Measurements from ENCODE around the gene KCNK6. TPM values are rescaled to one million over a fixed set of nuclear protein-coding genes. Genes with fewer than 3 reads are reported as not detected.

KCNK6 gene
- total and polyA plus RNA-seq, 10 of the 15 experiments (the other 5 are each of a cell fraction or from before 2014, with no cell fraction given): 0.04 to 1.4 (median 1.1) TPM

Small RNA genes lying within 50 kb of the gene (small RNA-seq; reads per million reads assigned to genes)
- gene RF00019: not detected

Other genes starting within 250 kb of the KCNK6 start
Only the 7 nearest of the 12 such genes appear.
- gene PPP1R14A, start 63.5 kb upstream of the KCNK6 start, total RNA-seq (2014; rRNA removed): not detected in 2 replicates
- gene PPP1R14A, start 63.5 kb upstream of the KCNK6 start, total RNA-seq (2014; rRNA removed; fragmentation: Illumina TruSeq; extraction: Trizol): not detected in 2 replicates
- not detected in 2 replicates for gene PPP1R14A, start 63.5 kb upstream of the KCNK6 start, total RNA-seq (2021)
- gene PPP1R14A, start 63.5 kb upstream of the KCNK6 start, polyA plus RNA-seq (2011; rRNA removed): not detected in 2 replicates
- not detected in 2 replicates for gene PPP1R14A, start 63.5 kb upstream of the KCNK6 start, polyA plus RNA-seq (2014; fragmentation: Illumina TruSeq; extraction: Trizol)
- gene PPP1R14A, start 63.5 kb upstream of the KCNK6 start, polyA plus RNA-seq (2014; fragmentation: Nextera tagmentation; extraction: Ambion mirVana): not detected
- gene PPP1R14A, start 63.5 kb upstream of the KCNK6 start, polyA plus RNA-seq (2014; rRNA removed): not detected in 2 replicates
- not detected for gene PPP1R14A, start 63.5 kb upstream of the KCNK6 start, polyA plus RNA-seq (2016; fragmentation: Nextera tagmentation; extraction: Ambion mirVana)
- gene SPINT2, start 55.3 kb upstream of the KCNK6 start, total RNA-seq (2014; rRNA removed): 17.8 and 27.0 TPM in 2 replicates
- 17.3 and 17.5 TPM in 2 replicates for gene SPINT2, start 55.3 kb upstream of the KCNK6 start, total RNA-seq (2014; rRNA removed; fragmentation: Illumina TruSeq; extraction: Trizol)
- gene SPINT2, start 55.3 kb upstream of the KCNK6 start, total RNA-seq (2021): 18.8 and 25.8 TPM in 2 replicates
- gene SPINT2, start 55.3 kb upstream of the KCNK6 start, polyA plus RNA-seq (2011; rRNA removed): 0.15 and 0.27 TPM in 2 replicates
- gene SPINT2, start 55.3 kb upstream of the KCNK6 start, polyA plus RNA-seq (2014; fragmentation: Illumina TruSeq; extraction: Trizol): 6.9 and 14.1 TPM in 2 replicates
- 10 to 100 TPM in 1 of 2 experiments, 1 to 10 TPM in 1; 6.5 to 10.2 TPM for gene SPINT2, start 55.3 kb upstream of the KCNK6 start, polyA plus RNA-seq (2014; fragmentation: Nextera tagmentation; extraction: Ambion mirVana)
- 19.8 and 22.6 TPM in 2 replicates for gene SPINT2, start 55.3 kb upstream of the KCNK6 start, polyA plus RNA-seq (2014; rRNA removed)
- 10 to 100 TPM; 22.2 to 26.5 TPM for gene SPINT2, start 55.3 kb upstream of the KCNK6 start, polyA plus RNA-seq (2016; fragmentation: Nextera tagmentation; extraction: Ambion mirVana)
- 0.45 TPM in 1 of 2 replicates, not detected in the other for gene C19orf33, start 15.6 kb upstream of the KCNK6 start, total RNA-seq (2014; rRNA removed)
- gene C19orf33, start 15.6 kb upstream of the KCNK6 start, total RNA-seq (2014; rRNA removed; fragmentation: Illumina TruSeq; extraction: Trizol): not detected in 2 replicates
- not detected in 2 replicates for gene C19orf33, start 15.6 kb upstream of the KCNK6 start, total RNA-seq (2021)
- gene C19orf33, start 15.6 kb upstream of the KCNK6 start, polyA plus RNA-seq (2011; rRNA removed): not detected in 2 replicates
- gene C19orf33, start 15.6 kb upstream of the KCNK6 start, polyA plus RNA-seq (2014; fragmentation: Illumina TruSeq; extraction: Trizol): not detected in 2 replicates
- gene C19orf33, start 15.6 kb upstream of the KCNK6 start, polyA plus RNA-seq (2014; fragmentation: Nextera tagmentation; extraction: Ambion mirVana): not detected
- 0.57 TPM in 1 of 2 replicates, not detected in the other for gene C19orf33, start 15.6 kb upstream of the KCNK6 start, polyA plus RNA-seq (2014; rRNA removed)
- gene C19orf33, start 15.6 kb upstream of the KCNK6 start, polyA plus RNA-seq (2016; fragmentation: Nextera tagmentation; extraction: Ambion mirVana): under 1 TPM in 1 of 2 experiments, not detected in 1; 0.28 TPM
- 66.5 and 68.0 TPM in 2 replicates for gene YIF1B, start 3.9 kb upstream of the KCNK6 start, total RNA-seq (2014; rRNA removed)
- 28.1 and 30.4 TPM in 2 replicates for gene YIF1B, start 3.9 kb upstream of the KCNK6 start, total RNA-seq (2014; rRNA removed; fragmentation: Illumina TruSeq; extraction: Trizol)
- gene YIF1B, start 3.9 kb upstream of the KCNK6 start, total RNA-seq (2021): 51.8 and 53.3 TPM in 2 replicates
- 21.8 and 55.2 TPM in 2 replicates for gene YIF1B, start 3.9 kb upstream of the KCNK6 start, polyA plus RNA-seq (2011; rRNA removed)
- 9.1 and 36.2 TPM in 2 replicates for gene YIF1B, start 3.9 kb upstream of the KCNK6 start, polyA plus RNA-seq (2014; fragmentation: Illumina TruSeq; extraction: Trizol)
- gene YIF1B, start 3.9 kb upstream of the KCNK6 start, polyA plus RNA-seq (2014; fragmentation: Nextera tagmentation; extraction: Ambion mirVana): 10 to 100 TPM in 1 of 2 experiments, 1 to 10 TPM in 1; 1.3 to 11.6 TPM
- gene YIF1B, start 3.9 kb upstream of the KCNK6 start, polyA plus RNA-seq (2014; rRNA removed): 101 and 111 TPM in 2 replicates
- gene YIF1B, start 3.9 kb upstream of the KCNK6 start, polyA plus RNA-seq (2016; fragmentation: Nextera tagmentation; extraction: Ambion mirVana): 100 to 1,000 TPM in 1 of 2 experiments, 10 to 100 TPM in 1; 95.4 to 106 TPM
- 0.56 and 0.65 TPM in 2 replicates for gene CATSPERG, start 16.0 kb downstream of the KCNK6 start, total RNA-seq (2014; rRNA removed)
- 0.76 and 1.2 TPM in 2 replicates for gene CATSPERG, start 16.0 kb downstream of the KCNK6 start, total RNA-seq (2014; rRNA removed; fragmentation: Illumina TruSeq; extraction: Trizol)
- 1.2 and 1.7 TPM in 2 replicates for gene CATSPERG, start 16.0 kb downstream of the KCNK6 start, total RNA-seq (2021)
- gene CATSPERG, start 16.0 kb downstream of the KCNK6 start, polyA plus RNA-seq (2011; rRNA removed): 0.61 and 1.1 TPM in 2 replicates
- 0.15 and 0.98 TPM in 2 replicates for gene CATSPERG, start 16.0 kb downstream of the KCNK6 start, polyA plus RNA-seq (2014; fragmentation: Illumina TruSeq; extraction: Trizol)
- under 1 TPM; 0.11 to 0.15 TPM for gene CATSPERG, start 16.0 kb downstream of the KCNK6 start, polyA plus RNA-seq (2014; fragmentation: Nextera tagmentation; extraction: Ambion mirVana)
- gene CATSPERG, start 16.0 kb downstream of the KCNK6 start, polyA plus RNA-seq (2014; rRNA removed): 0.70 and 0.75 TPM in 2 replicates
- 1 to 10 TPM in 1 of 2 experiments, under 1 TPM in 1; 0.15 to 1.3 TPM for gene CATSPERG, start 16.0 kb downstream of the KCNK6 start, polyA plus RNA-seq (2016; fragmentation: Nextera tagmentation; extraction: Ambion mirVana)
- 294 and 336 TPM in 2 replicates for gene PSMD8, start 54.7 kb downstream of the KCNK6 start, total RNA-seq (2014; rRNA removed)
- gene PSMD8, start 54.7 kb downstream of the KCNK6 start, total RNA-seq (2014; rRNA removed; fragmentation: Illumina TruSeq; extraction: Trizol): 164 and 180 TPM in 2 replicates
- 180 and 189 TPM in 2 replicates for gene PSMD8, start 54.7 kb downstream of the KCNK6 start, total RNA-seq (2021)
- gene PSMD8, start 54.7 kb downstream of the KCNK6 start, polyA plus RNA-seq (2011; rRNA removed): 235 and 409 TPM in 2 replicates
- 184 and 210 TPM in 2 replicates for gene PSMD8, start 54.7 kb downstream of the KCNK6 start, polyA plus RNA-seq (2014; fragmentation: Illumina TruSeq; extraction: Trizol)
- gene PSMD8, start 54.7 kb downstream of the KCNK6 start, polyA plus RNA-seq (2014; fragmentation: Nextera tagmentation; extraction: Ambion mirVana): 10 to 100 TPM; 81.2 to 99.0 TPM
- gene PSMD8, start 54.7 kb downstream of the KCNK6 start, polyA plus RNA-seq (2014; rRNA removed): 329 and 346 TPM in 2 replicates
- 100 to 1,000 TPM; 327 to 341 TPM for gene PSMD8, start 54.7 kb downstream of the KCNK6 start, polyA plus RNA-seq (2016; fragmentation: Nextera tagmentation; extraction: Ambion mirVana)
- not detected in 2 replicates for gene GGN, start 68.2 kb downstream of the KCNK6 start, total RNA-seq (2014; rRNA removed)
- gene GGN, start 68.2 kb downstream of the KCNK6 start, total RNA-seq (2014; rRNA removed; fragmentation: Illumina TruSeq; extraction: Trizol): not detected in 2 replicates
- gene GGN, start 68.2 kb downstream of the KCNK6 start, total RNA-seq (2021): not detected in 2 replicates
- not detected in 2 replicates for gene GGN, start 68.2 kb downstream of the KCNK6 start, polyA plus RNA-seq (2011; rRNA removed)
- not detected in 2 replicates for gene GGN, start 68.2 kb downstream of the KCNK6 start, polyA plus RNA-seq (2014; fragmentation: Illumina TruSeq; extraction: Trizol)
- gene GGN, start 68.2 kb downstream of the KCNK6 start, polyA plus RNA-seq (2014; fragmentation: Nextera tagmentation; extraction: Ambion mirVana): not detected
- not detected in 2 replicates for gene GGN, start 68.2 kb downstream of the KCNK6 start, polyA plus RNA-seq (2014; rRNA removed)
- not detected for gene GGN, start 68.2 kb downstream of the KCNK6 start, polyA plus RNA-seq (2016; fragmentation: Nextera tagmentation; extraction: Ambion mirVana)